ENCODE measurements around the gene MAB21L3. TPM values are rescaled to one million over a fixed set of nuclear protein-coding genes. Genes with fewer than 3 reads are reported as not detected.

MAB21L3 gene
- total RNA-seq, 1 donor from 2014 or later: 1.2 TPM

DNA sequence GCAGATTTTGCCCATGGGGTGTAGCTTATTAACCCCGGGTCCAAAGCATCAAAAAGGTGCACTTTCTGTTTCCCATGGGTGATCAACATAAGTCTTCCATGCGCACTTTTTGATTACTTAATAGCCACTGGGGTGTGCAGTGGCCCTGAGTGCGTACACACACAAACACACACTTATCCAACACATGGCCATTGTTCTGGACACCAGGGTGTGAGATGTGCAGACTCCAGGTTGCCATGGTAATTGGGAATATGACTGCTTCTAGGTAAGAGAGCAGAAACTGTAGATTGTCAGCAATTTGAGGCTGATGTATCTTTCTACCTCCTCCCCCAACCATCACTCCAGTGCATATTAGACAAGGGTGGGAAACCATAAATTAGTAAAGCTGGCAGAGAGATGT, 68.8 kb downstream of the MAB21L3 start:
- TF ChIP-seq, protein P1, sequence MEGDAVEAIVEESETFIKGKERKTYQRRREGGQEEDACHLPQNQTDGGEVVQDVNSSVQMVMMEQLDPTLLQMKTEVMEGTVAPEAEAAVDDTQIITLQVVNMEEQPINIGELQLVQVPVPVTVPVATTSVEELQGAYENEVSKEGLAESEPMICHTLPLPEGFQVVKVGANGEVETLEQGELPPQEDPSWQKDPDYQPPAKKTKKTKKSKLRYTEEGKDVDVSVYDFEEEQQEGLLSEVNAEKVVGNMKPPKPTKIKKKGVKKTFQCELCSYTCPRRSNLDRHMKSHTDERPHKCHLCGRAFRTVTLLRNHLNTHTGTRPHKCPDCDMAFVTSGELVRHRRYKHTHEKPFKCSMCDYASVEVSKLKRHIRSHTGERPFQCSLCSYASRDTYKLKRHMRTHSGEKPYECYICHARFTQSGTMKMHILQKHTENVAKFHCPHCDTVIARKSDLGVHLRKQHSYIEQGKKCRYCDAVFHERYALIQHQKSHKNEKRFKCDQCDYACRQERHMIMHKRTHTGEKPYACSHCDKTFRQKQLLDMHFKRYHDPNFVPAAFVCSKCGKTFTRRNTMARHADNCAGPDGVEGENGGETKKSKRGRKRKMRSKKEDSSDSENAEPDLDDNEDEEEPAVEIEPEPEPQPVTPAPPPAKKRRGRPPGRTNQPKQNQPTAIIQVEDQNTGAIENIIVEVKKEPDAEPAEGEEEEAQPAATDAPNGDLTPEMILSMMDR (IDR thresholded peaks at IDR 0.05): no peak
- Histone ChIP-seq H3K4me3 (no peak overlapping the region), H3K27ac (no peak overlapping the region), H3K27me3 (ENCODE audit: low read depth) (no peaks in the 10 kb centered on the region), H3K4me1 (no peaks in the 10 kb centered on the region), H3K36me3 (no peaks in the 10 kb centered on the region), H3K9me3 (no peaks in the 10 kb centered on the region)
- intact Hi-C loops (cut with DNase I): no loop called here
- ATAC-seq: no peak
- DNase-seq: no peak

DNA sequence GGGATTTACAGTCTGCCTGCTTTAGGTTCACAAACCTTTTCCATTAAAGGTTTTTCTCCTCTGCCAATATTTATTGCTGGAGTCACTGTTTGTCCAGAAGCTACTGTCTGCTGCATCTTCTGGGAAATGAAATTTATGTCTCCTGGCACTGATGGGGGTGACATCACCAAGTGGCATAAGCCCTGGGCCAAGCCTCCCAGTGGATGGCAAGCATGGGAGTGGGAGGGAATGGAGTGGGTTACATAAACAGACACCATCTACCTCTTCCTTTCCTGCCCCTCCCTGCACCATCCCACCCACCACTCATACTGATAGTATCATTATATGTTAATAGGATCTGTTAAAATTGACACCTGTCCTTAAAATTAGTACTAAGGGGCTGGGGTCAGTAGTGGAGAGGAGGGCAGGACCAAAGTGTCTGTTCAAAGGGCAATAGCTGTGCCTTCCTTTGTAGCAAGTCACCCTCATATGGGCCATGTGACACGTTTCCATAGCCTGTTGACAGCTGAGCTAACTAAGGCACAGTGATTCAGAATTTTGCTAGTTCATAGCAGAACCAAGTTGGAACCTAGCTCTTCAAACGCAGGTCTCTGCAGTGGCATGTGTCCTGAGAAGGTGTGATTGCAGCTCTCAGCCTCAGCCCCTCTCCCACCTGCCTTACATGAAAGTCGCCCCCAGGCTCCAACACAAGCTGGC, 71.0 kb downstream of the MAB21L3 start:
- intact Hi-C loops (cut with DNase I): no loop called here
- no peaks in the 10 kb centered on the region for H3K27me3 ChIP-seq (ENCODE audit: low read depth)
- H3K36me3 ChIP-seq: no peaks in the 10 kb centered on the region
- no peak overlapping the region for H3K4me3 ChIP-seq
- no peak overlapping the region for H3K27ac ChIP-seq
- no peak for ATAC-seq
- DNase-seq: no peak
- H3K9me3 ChIP-seq: no peaks in the 10 kb centered on the region
- TF ChIP-seq, protein P1 (IDR thresholded peaks at IDR 0.05): no peak
- no peaks in the 10 kb centered on the region for H3K4me1 ChIP-seq

Other genes with a start within 250 kb of the MAB21L3 start
- gene SLC22A15, start 134.9 kb upstream of the MAB21L3 start, total RNA-seq: 26.8 TPM

Data from lower lobe of right lung (tissue), 2 donors.